HG02642 (cell line): ENCODE data around the gene HMBS.
A peak's percentile ranks its signal among the peaks of the same experiment; 100 is the strongest.
"Not testable (repeated sequence)": the region's sequence is repeated elsewhere in the genome, so short reads cannot be mapped to it uniquely, and the experiment has no call there.

Experiments used
- ATAC-seq: cut with Tn5 transposase; IDR thresholded peaks from one replicate; pipeline ENCODE4 v1.9.1; 2021; ENCODE audit warnings: mild to moderate bottlenecking; ENCODE audit not compliant: unreplicated experiment, poor library complexity

HMBS gene

GRCh38 chr11:119084663-119085436 is at the start of gene HMBS:
HMBS (plus strand) TSS chr11:119084881; CDS start chr11:119085034, 153 bp downstream.
- ATAC-seq: peak; percentile 89

- ATAC-seq: no peak
These were observed 45.8 kb upstream of the HMBS start for GRCh38 chr11:119038884-119039283.

- not testable (repeated sequence) for ATAC-seq
These were observed 45.2 kb upstream of the HMBS start for GRCh38 chr11:119039471-119039870.

- no peak for ATAC-seq
These were observed 42.7 kb upstream of the HMBS start for GRCh38 chr11:119041821-119042514.

- ATAC-seq: no peak
These were observed 41.8 kb upstream of the HMBS start for GRCh38 chr11:119042927-119043326.

- ATAC-seq: no peak
These were observed 40.0 kb upstream of the HMBS start for GRCh38 chr11:119044708-119045107.

GRCh38 chr11:119046489-119046888 is 38.2 kb upstream of the HMBS start:
- ATAC-seq: no peak

- no peak for ATAC-seq
These were observed 37.5 kb upstream of the HMBS start for GRCh38 chr11:119047205-119047604.

- no peak for ATAC-seq
These were observed 36.0 kb upstream of the HMBS start for GRCh38 chr11:119048644-119049043.

GRCh38 chr11:119049081-119049480 is 35.6 kb upstream of the HMBS start:
- no peak for ATAC-seq

GRCh38 chr11:119051440-119052162 is 33.1 kb upstream of the HMBS start:
- ATAC-seq: peak; percentile 61

GRCh38 chr11:119052163-119052814 is 32.4 kb upstream of the HMBS start:
- no peak for ATAC-seq

GRCh38 chr11:119054418-119054817 is 30.3 kb upstream of the HMBS start:
- ATAC-seq: no peak

- no peak for ATAC-seq
These were observed 28.8 kb upstream of the HMBS start for GRCh38 chr11:119055901-119056300.

- ATAC-seq: peak; percentile 6
These were observed 28.2 kb upstream of the HMBS start for GRCh38 chr11:119056421-119056999.

- peak; percentile 92 for ATAC-seq
These were observed 27.5 kb upstream of the HMBS start, which contains the start of gene HYOU1 for GRCh38 chr11:119057000-119057769. HYOU1 (minus strand) TSS chr11:119057205; CDS start chr11:119056160, 1,045 bp downstream.

- ATAC-seq: not testable (repeated sequence)
These were observed 25.6 kb upstream of the HMBS start for GRCh38 chr11:119059128-119059527.

- no peak for ATAC-seq
These were observed 23.4 kb upstream of the HMBS start for GRCh38 chr11:119061256-119061655.

GRCh38 chr11:119062779-119063178 is 21.9 kb upstream of the HMBS start:
- no peak for ATAC-seq
